GM12878 (cell line): ENCODE data around the gene FOXP4.

ENCODE experiments used
- POU2F2 ChIP-seq: IDR thresholded peaks from 3 replicates; pipeline ENCODE4 v1.6.1; 2011; ENCODE audit warnings: low read depth, mild to moderate bottlenecking, low read length, borderline replicate concordance
- RELA ChIP-seq: fragments of 450-650 bp; IDR thresholded peaks from 2 replicates; pipeline ENCODE4 v1.8.0; 2014; ENCODE audit warnings: borderline replicate concordance; ENCODE audit not compliant: partially characterized antibody
- REST ChIP-seq: IDR thresholded peaks from 2 replicates; pipeline ENCODE4 v1.6.1; 2012; ENCODE audit warnings: mild to moderate bottlenecking, low read depth, low read length
- RFX5 ChIP-seq: IDR thresholded peaks from 2 replicates; pipeline ENCODE4 v1.6.1; 2011; ENCODE audit warnings: low read depth, low read length, improper control_type of control experiment
- TF ChIP-seq, protein P1 (sequence below), 3 experiments: IDR thresholded peaks in 2 of 3; conservative IDR thresholded peaks in 1 of 3; 2 replicates each; pipeline ENCODE4 v1.5.1; 2011; ENCODE audit warnings: low read depth in 3 of 3, low read length in 3 of 3, mild to moderate bottlenecking in 3 of 3, control low read depth in 2 of 3, moderate library complexity in 2 of 3, inconsistent platforms in 1 of 3, mixed read lengths in 1 of 3; ENCODE audit not compliant: control insufficient read depth in 2 of 3, insufficient read depth in 1 of 3; ENCODE audit errors: extremely low read depth in 1 of 3

GRCh38 chr6:41571021-41571780 is 25.0 kb downstream of the FOXP4 start:
- TF ChIP-seq POU2F2, result no peak
- no peak for TF ChIP-seq REST
- no peak for TF ChIP-seq RFX5
- TF ChIP-seq RELA, result no peak
- TF ChIP-seq, protein P1, sequence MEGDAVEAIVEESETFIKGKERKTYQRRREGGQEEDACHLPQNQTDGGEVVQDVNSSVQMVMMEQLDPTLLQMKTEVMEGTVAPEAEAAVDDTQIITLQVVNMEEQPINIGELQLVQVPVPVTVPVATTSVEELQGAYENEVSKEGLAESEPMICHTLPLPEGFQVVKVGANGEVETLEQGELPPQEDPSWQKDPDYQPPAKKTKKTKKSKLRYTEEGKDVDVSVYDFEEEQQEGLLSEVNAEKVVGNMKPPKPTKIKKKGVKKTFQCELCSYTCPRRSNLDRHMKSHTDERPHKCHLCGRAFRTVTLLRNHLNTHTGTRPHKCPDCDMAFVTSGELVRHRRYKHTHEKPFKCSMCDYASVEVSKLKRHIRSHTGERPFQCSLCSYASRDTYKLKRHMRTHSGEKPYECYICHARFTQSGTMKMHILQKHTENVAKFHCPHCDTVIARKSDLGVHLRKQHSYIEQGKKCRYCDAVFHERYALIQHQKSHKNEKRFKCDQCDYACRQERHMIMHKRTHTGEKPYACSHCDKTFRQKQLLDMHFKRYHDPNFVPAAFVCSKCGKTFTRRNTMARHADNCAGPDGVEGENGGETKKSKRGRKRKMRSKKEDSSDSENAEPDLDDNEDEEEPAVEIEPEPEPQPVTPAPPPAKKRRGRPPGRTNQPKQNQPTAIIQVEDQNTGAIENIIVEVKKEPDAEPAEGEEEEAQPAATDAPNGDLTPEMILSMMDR (IDR thresholded peaks at IDR 0.05 in 2 of 3, conservative IDR thresholded peaks at IDR 0.05 in 1 of 3; ENCODE audit: control insufficient read depth in 2 of 3, extremely low read depth in 1 of 3, insufficient read depth in 1 of 3, low read depth in 3 of 3, low read length in 3 of 3), result no peak
